ENCODE measurements around the gene IL5RA. TPM values are rescaled to one million over a fixed set of nuclear protein-coding genes. Genes with fewer than 3 reads are reported as not detected.

The IL5RA gene
- total RNA-seq, 1 donor from 2014 or later = not detected

- no peak for DNase-seq (ENCODE audit: low read depth in 2 of 2)
Observed at GRCh38 chr3:3107858-3108257, 2.3 kb downstream of the IL5RA start.

- DNase-seq (ENCODE audit: low read depth in 2 of 2) = no peak
Observed at GRCh38 chr3:3107181-3107580, 3.0 kb downstream of the IL5RA start.

GRCh38 chr3:3105815-3106214 is 4.4 kb downstream of the IL5RA start:
- no peak for DNase-seq (ENCODE audit: low read depth in 2 of 2)

- no peak for DNase-seq (ENCODE audit: low read depth in 2 of 2)
Observed at GRCh38 chr3:3105246-3105645, 4.9 kb downstream of the IL5RA start.

- no peak for DNase-seq (ENCODE audit: low read depth in 2 of 2)
Observed at GRCh38 chr3:3102751-3103150, 7.4 kb downstream of the IL5RA start.

- DNase-seq (ENCODE audit: low read depth in 2 of 2) = no peak
Observed at GRCh38 chr3:3101660-3102458, 8.3 kb downstream of the IL5RA start.

- DNase-seq (ENCODE audit: low read depth in 2 of 2) = no peak
Observed at GRCh38 chr3:3097958-3098357, 12.2 kb downstream of the IL5RA start.

GRCh38 chr3:3089017-3089416 is 21.2 kb downstream of the IL5RA start:
- no peak for DNase-seq (ENCODE audit: low read depth in 2 of 2)

- DNase-seq (ENCODE audit: low read depth in 2 of 2) = no peak
Observed at GRCh38 chr3:3087716-3088465, 22.3 kb downstream of the IL5RA start.

GRCh38 chr3:3087279-3087678 is 22.9 kb downstream of the IL5RA start:
- no peak for DNase-seq (ENCODE audit: low read depth in 2 of 2)

GRCh38 chr3:3086239-3086638 is 23.9 kb downstream of the IL5RA start:
- no peak for DNase-seq (ENCODE audit: low read depth in 2 of 2)

- DNase-seq (ENCODE audit: low read depth in 2 of 2) = no peak
Observed at GRCh38 chr3:3085782-3086181, 24.4 kb downstream of the IL5RA start.

GRCh38 chr3:3084890-3085289 is 25.3 kb downstream of the IL5RA start:
- DNase-seq (ENCODE audit: low read depth in 2 of 2) = no peak

- no peak for DNase-seq (ENCODE audit: low read depth in 2 of 2)
Observed at GRCh38 chr3:3082234-3082924, 27.8 kb downstream of the IL5RA start.

- no peak for DNase-seq (ENCODE audit: low read depth in 2 of 2)
Observed at GRCh38 chr3:3081381-3082233, 28.6 kb downstream of the IL5RA start.

- no peak for DNase-seq (ENCODE audit: low read depth in 2 of 2)
Observed at GRCh38 chr3:3080309-3080708, 29.9 kb downstream of the IL5RA start.

GRCh38 chr3:3074551-3075257 is 35.5 kb downstream of the IL5RA start:
- DNase-seq (ENCODE audit: low read depth in 2 of 2) = no peak

GRCh38 chr3:3071136-3071535 is 39.0 kb downstream of the IL5RA start:
- DNase-seq (ENCODE audit: low read depth in 2 of 2) = no peak

GRCh38 chr3:3069723-3070122 is 40.5 kb downstream of the IL5RA start:
- no peak for DNase-seq (ENCODE audit: low read depth in 2 of 2)

- DNase-seq (ENCODE audit: low read depth in 2 of 2) = no peak
Observed at GRCh38 chr3:3068358-3068881, 41.8 kb downstream of the IL5RA start.

GRCh38 chr3:3066910-3067309 is 43.3 kb downstream of the IL5RA start:
- no peak for DNase-seq (ENCODE audit: low read depth in 2 of 2)

Data from dermis microvascular lymphatic vessel endothelial cell (primary cell).